Bronchial epithelial cell (primary cell): Measurements from ENCODE around the gene ADRB2. TPM values are rescaled to one million over a fixed set of nuclear protein-coding genes. Genes with fewer than 3 reads are reported as not detected.

Source experiments
- DNase-seq: peaks from one replicate; pipeline ENCODE4 v3.0.0-alpha.2; 2010; ENCODE audit warnings: low read depth
- FAIRE-seq: peaks from 2 replicates; lab custom pipeline; 2011; peaks lifted over from hg19 to GRCh38; lab: Jason Lieb, UNC
- H3K27me3 ChIP-seq: 2 replicates; pipeline ENCODE4 v1.5.1; 2011; ENCODE audit warnings: low read length; ENCODE audit not compliant: control insufficient read depth, insufficient read depth
- H3K36me3 ChIP-seq: 2 replicates; pipeline ENCODE4 v1.5.1; 2011; ENCODE audit warnings: low read length; ENCODE audit not compliant: control insufficient read depth, insufficient read depth
- H3K4me3 ChIP-seq: 2 replicates; pipeline ENCODE4 v1.5.1; 2011; ENCODE audit warnings: mild to moderate bottlenecking, low read depth, low read length, control low read depth
- total RNA-seq: library from RNA; depleted of rRNA; stranded (reverse); fragments of >200 nt; gene quantifications from 2 replicates; pipeline ENCODE4 v1.2.1, GENCODE V29; 2014
- TF ChIP-seq, protein P1 (sequence below): IDR thresholded peaks from 2 replicates; pipeline ENCODE4 v1.5.1; 2011; ENCODE audit warnings: mild to moderate bottlenecking, moderate library complexity, low read length, control low read depth, inconsistent platforms; ENCODE audit not compliant: insufficient read depth, severe bottlenecking

Gene ADRB2
- total RNA-seq, 1 donor from 2014 or later = 18.7 TPM

DNA sequence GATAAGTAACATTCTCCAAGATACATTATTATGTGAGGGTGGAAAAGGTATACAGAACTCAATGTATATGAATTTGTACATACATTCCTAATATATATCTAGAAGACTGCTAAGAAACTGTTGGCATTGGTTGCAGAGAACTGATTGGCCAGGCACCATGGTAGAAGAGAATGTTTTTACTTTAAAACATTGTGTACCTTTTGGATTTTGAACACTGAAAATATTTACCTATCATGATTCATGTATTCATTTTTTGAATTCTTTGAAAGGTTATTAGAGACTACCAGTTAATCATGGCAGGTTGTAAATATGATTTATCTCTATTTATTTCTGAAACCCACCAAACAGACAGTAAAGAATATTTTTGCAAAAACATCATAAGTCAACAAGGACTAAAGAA is 41.2 kb upstream of the ADRB2 start:
- DNase-seq (no peak), FAIRE-seq (no peak)
- H3K36me3 ChIP-seq = no peaks in the 10 kb centered on the region
- H3K4me3 ChIP-seq = no peak overlapping the region
- no peaks in the 10 kb centered on the region for H3K27me3 ChIP-seq
- TF ChIP-seq, protein P1, sequence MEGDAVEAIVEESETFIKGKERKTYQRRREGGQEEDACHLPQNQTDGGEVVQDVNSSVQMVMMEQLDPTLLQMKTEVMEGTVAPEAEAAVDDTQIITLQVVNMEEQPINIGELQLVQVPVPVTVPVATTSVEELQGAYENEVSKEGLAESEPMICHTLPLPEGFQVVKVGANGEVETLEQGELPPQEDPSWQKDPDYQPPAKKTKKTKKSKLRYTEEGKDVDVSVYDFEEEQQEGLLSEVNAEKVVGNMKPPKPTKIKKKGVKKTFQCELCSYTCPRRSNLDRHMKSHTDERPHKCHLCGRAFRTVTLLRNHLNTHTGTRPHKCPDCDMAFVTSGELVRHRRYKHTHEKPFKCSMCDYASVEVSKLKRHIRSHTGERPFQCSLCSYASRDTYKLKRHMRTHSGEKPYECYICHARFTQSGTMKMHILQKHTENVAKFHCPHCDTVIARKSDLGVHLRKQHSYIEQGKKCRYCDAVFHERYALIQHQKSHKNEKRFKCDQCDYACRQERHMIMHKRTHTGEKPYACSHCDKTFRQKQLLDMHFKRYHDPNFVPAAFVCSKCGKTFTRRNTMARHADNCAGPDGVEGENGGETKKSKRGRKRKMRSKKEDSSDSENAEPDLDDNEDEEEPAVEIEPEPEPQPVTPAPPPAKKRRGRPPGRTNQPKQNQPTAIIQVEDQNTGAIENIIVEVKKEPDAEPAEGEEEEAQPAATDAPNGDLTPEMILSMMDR = no peak

DNA sequence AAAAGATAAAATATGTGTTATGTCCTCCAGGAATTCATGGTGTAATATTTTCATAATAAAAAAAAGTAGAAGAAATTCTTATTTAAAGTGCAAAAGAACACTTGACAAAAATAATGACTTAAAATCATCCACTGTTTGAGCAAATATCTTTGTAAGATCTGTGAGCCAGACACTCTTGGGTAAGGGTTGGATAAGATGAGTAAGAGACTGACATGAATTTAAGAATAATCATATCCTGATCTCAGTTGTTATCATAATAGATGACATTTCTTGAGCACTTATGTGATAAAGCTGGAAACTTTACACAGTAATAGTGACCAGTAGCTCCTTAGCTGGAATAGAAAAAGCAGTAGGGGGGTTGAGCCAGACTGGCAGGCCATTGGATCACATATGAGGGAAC is 40.0 kb upstream of the ADRB2 start:
- no peaks in the 10 kb centered on the region for H3K36me3 ChIP-seq
- no peak for FAIRE-seq
- H3K27me3 ChIP-seq = no peaks in the 10 kb centered on the region
- peak; percentile 74 for DNase-seq
- H3K4me3 ChIP-seq = no peak overlapping the region
- TF ChIP-seq, protein P1 = no peak

DNA sequence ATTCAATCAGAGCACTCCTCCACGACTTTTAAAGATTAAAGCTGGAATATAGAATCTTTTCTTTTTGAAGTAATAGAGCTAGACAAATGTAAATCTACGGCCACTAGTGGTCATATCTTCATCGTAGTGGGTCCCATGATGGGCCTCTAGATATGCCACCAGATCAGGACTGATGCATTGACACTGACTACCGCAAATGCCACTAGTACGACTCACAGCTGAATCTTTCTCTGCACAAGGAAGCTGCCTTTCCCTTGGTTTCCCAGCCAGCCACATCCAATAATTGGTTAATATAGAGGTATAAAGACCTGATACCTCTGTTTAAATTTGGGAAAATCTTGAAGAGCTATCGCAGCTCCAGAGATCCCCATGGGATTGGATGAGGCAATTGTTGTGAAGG is 37.8 kb upstream of the ADRB2 start:
- Histone ChIP-seq H3K4me3 (no peak overlapping the region), H3K36me3 (no peaks in the 10 kb centered on the region), H3K27me3 (no peaks in the 10 kb centered on the region)
- DNase-seq (peak; percentile 71), FAIRE-seq (no peak)
- TF ChIP-seq, protein P1 = no peak

DNA sequence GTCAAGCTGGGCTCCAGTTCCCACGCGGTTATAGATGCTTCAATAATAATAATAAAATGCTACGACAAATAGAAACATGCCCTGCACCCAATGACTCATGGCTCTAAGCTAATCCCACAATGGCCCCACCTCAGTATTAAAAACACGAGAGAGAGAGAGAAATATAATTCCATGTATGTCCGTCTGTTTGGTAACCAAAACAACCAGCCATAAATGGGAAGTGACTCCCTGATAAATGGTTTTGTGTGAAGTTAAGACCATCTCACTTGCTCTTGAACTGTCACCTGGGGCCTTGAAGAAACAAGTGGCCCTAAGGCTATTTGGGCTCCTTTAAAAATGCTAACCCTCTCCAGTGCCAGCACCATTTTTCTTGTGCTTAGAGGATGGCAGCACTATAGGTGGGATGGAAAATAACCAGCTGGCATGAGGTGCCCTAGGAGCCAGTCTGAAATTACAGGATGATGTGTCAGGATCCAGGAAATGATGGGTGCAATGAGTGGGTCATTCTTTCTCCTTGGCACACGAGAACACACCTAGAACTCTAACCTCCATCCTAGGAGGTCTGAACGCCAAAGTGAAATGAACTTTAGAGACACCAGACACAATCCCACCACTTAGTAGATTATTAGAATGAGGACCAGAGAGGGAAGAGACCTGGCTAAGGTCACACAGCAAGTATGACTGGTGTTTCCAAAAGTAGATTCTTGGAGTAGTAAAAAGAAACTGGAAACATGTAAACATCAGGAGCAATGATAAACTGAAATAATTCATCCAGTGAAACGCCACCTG is 35.7 kb upstream of the ADRB2 start:
- TF ChIP-seq, protein P1 = no peak
- Histone ChIP-seq H3K4me3 (no peak overlapping the region), H3K36me3 (no peaks in the 10 kb centered on the region), H3K27me3 (no peaks in the 10 kb centered on the region)
- FAIRE-seq = no peak
- peak; percentile 98 for DNase-seq

DNA sequence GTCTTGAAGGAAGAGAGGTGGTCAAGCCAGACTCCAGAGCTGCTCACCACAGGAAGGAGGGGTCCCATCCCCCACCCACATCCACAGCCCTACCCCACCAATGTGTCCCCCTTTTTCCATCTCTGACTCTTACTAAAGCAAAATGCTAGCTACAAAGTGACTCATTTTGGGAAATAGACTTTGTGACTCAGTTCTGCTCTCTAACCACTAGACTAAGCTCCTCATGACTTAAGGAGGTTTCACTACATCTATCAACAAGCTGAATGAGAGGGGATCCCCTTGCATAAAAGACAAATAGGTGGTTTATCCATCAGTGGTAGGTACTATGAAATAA is 35.1 kb upstream of the ADRB2 start:
- TF ChIP-seq, protein P1 = no peak
- no peaks in the 10 kb centered on the region for H3K36me3 ChIP-seq
- peak; percentile 99 for DNase-seq
- H3K27me3 ChIP-seq = no peaks in the 10 kb centered on the region
- H3K4me3 ChIP-seq = no peak overlapping the region
- peak; percentile 18 for FAIRE-seq

DNA sequence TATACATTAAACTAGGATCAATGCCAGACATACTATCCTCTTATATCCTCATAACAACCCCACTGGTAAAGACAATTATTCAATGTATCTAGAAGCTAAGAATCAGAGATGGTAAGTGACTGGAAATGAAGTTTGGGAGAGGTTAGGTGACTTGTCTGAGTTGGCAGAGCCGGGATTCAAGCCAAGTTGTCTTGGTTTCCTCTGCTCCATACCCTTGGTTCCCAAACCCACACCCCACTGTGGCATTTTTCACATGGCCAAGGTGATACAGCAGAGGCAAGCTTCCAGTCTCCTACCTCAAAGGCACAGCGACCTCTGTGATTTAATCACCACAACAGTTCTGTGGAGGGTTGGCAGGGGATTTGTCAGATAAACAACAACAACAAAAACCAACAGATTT is 34.7 kb upstream of the ADRB2 start:
- Histone ChIP-seq H3K36me3 (no peaks in the 10 kb centered on the region), H3K4me3 (no peak overlapping the region), H3K27me3 (no peaks in the 10 kb centered on the region)
- FAIRE-seq (no peak), DNase-seq (peak; percentile 91)
- TF ChIP-seq, protein P1 = no peak
